Heart left ventricle (tissue), 13 donors: ENCODE data around the gene ATP11C.

Experiments
- CTCF ChIP-seq, 12 donors: fragments of 200-600 bp; sonication (generic) in 4 of 12; IDR thresholded peaks; one replicate each; pipeline versions ENCODE4 v1.5.0 to v1.8.0; 2018 to 2022; ENCODE audit warnings: antibody characterized with exemption in 12 of 12, mild to moderate bottlenecking in 5 of 12
- POLR2A ChIP-seq, 2 donors: fragments of 450-650 bp; IDR thresholded peaks; one replicate each; pipeline ENCODE4 v1.6.1; 2017; ENCODE audit warnings: antibody characterized with exemption in 2 of 2, mild to moderate bottlenecking in 2 of 2, moderate library complexity in 2 of 2
- donor health status: ischemic (EF 13 %, LVEDD 7.1; RV severe dilation, severe dysfunction).
- donor health status: DM: no; HTN: yes; CAD: no.
- donor health status: DM: no; HTN: no; CAD: no.
- donor health status: ischemic (EF 25% LVEDD 6.9; RV normal size, moderate dysfunction).
- donor health status: ischemic (EF 25% LVEDD 5.7; RV mildly dilated, moderate dysfunction).
- donor health status: ischemic (EF 35%, LVEDD 5.7; RV mildly dilated, moderate dysfunction).
- donor health status: nonischemic (EF 11% LVEDD 7.7; RV severe dilation, severe dysfunction).
- donor health status: DM: yes; HTN: yes; CAD: no.
- donor health status: PGD.
- donor health status: ischemic (EF 29% LVEDD 5.4; RV normal size, mild dysfunction).
- donor health status: nonischemic (EF 23%, LVEDD 6.1; RV moderate dilation, normal function).

DNA sequence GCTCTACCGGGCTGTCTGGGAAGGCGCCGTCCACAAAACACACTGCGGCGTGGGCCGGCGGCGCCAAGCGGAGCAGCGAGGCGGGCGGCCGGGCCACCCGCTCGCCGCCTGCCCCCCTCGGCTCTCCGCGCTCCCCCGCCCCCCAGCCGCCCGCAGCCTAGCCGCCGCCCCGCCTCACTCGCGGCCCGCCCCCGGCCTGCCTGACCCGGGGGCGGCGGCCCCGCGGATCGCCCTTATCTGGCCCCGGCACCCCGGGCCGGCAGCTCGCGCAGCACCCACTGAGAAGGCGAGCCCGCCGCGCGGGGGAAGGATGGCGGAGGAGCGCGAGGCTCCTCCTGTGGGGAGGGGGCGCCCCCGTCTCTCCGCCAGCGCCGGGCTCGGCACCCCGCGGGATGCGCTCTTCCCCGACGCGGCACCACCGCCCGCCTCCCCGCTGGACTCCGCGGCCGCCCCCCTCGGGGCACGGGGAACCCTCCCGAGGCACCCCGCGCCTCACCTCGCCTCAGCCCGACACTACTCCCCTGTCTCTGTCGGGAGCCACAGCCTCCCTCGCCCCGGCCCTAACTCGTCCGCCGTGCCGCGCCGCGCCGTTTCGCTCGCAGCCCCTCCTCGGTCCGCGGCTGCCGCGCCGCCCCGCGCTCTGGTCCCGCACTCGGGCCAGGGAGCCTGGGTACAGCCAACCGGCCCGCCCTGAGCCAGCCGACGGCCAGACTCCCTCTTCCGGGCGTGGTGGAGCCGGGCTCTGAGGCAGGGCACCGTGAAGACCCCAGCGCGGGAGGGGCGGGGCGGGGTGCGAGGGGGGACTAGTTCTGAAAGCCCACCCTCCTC lies 566 bp downstream of the ATP11C start:
- TF ChIP-seq CTCF (IDR thresholded peaks at IDR 0.05) (no peak), POLR2A (IDR thresholded peaks at IDR 0.05) (no peak)
